GM18507 (cell line): Measurements from ENCODE around the gene DOK1.

ENCODE experiments used
- DNase-seq: peaks from one replicate; pipeline ENCODE4 v3.0.0; 2011; ENCODE audit warnings: low read depth; ENCODE audit not compliant: insufficient read length; ENCODE audit errors: extremely low spot score
- FAIRE-seq: peaks from 2 replicates; lab custom pipeline; 2011; peaks lifted over from hg19 to GRCh38; lab: Jason Lieb, UNC

The DOK1 gene

GRCh38 chr2:74562126-74562775 lies 7.7 kb downstream of the DOK1 start:
- FAIRE-seq (no peak), DNase-seq (no peak)

- no peak for FAIRE-seq
- DNase-seq, result no peak
Observed at GRCh38 chr2:74564222-74564621, 9.7 kb downstream of the DOK1 start.

- DNase-seq (no peak), FAIRE-seq (peak; percentile 48)
Observed at GRCh38 chr2:74566076-74566753, 11.7 kb downstream of the DOK1 start.

GRCh38 chr2:74566754-74567085 lies 12.2 kb downstream of the DOK1 start:
- DNase-seq, result no peak
- peak; percentile 29 for FAIRE-seq

GRCh38 chr2:74567881-74568280 lies 13.4 kb downstream of the DOK1 start:
- FAIRE-seq, result no peak
- DNase-seq, result no peak

GRCh38 chr2:74569686-74570085 lies 15.2 kb downstream of the DOK1 start:
- DNase-seq (no peak), FAIRE-seq (no peak)

- DNase-seq (no peak), FAIRE-seq (peak; percentile 95)
Observed at GRCh38 chr2:74571058-74571457, 16.5 kb downstream of the DOK1 start.

GRCh38 chr2:74572178-74572925 lies 17.8 kb downstream of the DOK1 start:
- FAIRE-seq, result peak; percentile 60
- no peak for DNase-seq

GRCh38 chr2:74573747-74574562 lies 19.4 kb downstream of the DOK1 start:
- FAIRE-seq (peak; percentile 95), DNase-seq (no peak)

- FAIRE-seq (no peak), DNase-seq (no peak)
Observed at GRCh38 chr2:74575320-74575719, 20.8 kb downstream of the DOK1 start.

- DNase-seq, result no peak
Observed at GRCh38 chr2:74576211-74576862, 21.8 kb downstream of the DOK1 start.

GRCh38 chr2:74576863-74577229 lies 22.3 kb downstream of the DOK1 start:
- FAIRE-seq, result peak; percentile 26

More at GRCh38 chr2:74576211-74576862, 21.8 kb downstream of the DOK1 start:
- no peak for FAIRE-seq

GRCh38 chr2:74577448-74577847 lies 22.9 kb downstream of the DOK1 start:
- no peak for DNase-seq
- peak; percentile 68 for FAIRE-seq

More at GRCh38 chr2:74576863-74577229, 22.3 kb downstream of the DOK1 start:
- DNase-seq, result no peak

GRCh38 chr2:74578408-74578807 lies 23.9 kb downstream of the DOK1 start:
- FAIRE-seq (peak; percentile 35), DNase-seq (no peak)

GRCh38 chr2:74581463-74581862 lies 26.9 kb downstream of the DOK1 start:
- no peak for FAIRE-seq
- DNase-seq, result no peak

- no peak for DNase-seq
- no peak for FAIRE-seq
Observed at GRCh38 chr2:74582184-74582583, 27.7 kb downstream of the DOK1 start.

GRCh38 chr2:74583504-74583903 lies 29.0 kb downstream of the DOK1 start:
- no peak for FAIRE-seq
- no peak for DNase-seq

- FAIRE-seq, result peak; percentile 69
Observed at GRCh38 chr2:74584088-74584645, 29.6 kb downstream of the DOK1 start.

More at GRCh38 chr2:74584088-74584645, 29.6 kb downstream of the DOK1 start:
- DNase-seq, result no peak
